ENCODE data around the gene APBA2. TPM values are rescaled to one million over a fixed set of nuclear protein-coding genes. Genes with fewer than 3 reads are reported as not detected.

Gene APBA2
- total and polyA plus RNA-seq, 10 of the 15 experiments (the other 5 are each of a cell fraction or from before 2014, with no cell fraction given), result 0.06 to 0.26 (median 0.07) TPM; not detected in 7

DNA sequence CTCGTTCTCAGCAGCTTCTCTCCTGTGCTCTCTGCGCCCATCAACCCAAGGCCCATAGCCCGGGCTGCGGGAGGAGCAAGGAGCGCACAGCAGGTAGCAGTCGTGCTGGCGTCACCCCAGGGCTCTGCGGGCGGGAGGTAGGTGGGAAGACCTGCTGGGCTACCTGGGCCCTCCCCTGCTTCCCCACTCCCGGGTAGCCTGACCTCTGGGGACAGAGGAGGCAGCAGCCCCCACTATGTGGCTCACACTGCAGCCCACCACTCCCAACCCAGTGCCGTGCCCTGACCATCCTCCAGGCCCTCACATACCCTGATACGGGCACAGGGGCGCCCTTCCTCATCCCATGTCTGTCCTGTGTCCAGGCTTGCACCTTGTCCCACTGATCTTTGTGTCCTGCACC, 212.9 kb downstream of the APBA2 start:
- 36% methylated on average over 13 of the region's 13 CpGs for WGBS (ENCODE audit: insufficient coverage, insufficient replicate concordance, low lambda C conversion rate, missing lambda C conversion rate)
- intact Hi-C loops (cut with micrococcal nuclease; ENCODE audit: unreplicated experiment), result no loop called here
- DNase-seq (ENCODE audit: low read depth, low spot score), result no peak
- TF ChIP-seq NFIC (IDR thresholded peaks at IDR 0.05; ENCODE audit: low read depth, low read length) (no peak), NFYB (IDR thresholded peaks at IDR 0.05; ENCODE audit: insufficient read depth, low read depth, low read length) (no peak), SMC3 (IDR thresholded peaks at IDR 0.05; ENCODE audit: borderline replicate concordance, low read length) (no peak), KAT2A (conservative IDR thresholded peaks at IDR 0.05; ENCODE audit: control insufficient read depth, low read depth, low read length) (no peak), RAD21 (IDR thresholded peaks at IDR 0.05; ENCODE audit: insufficient read depth, low read depth, low read length) (no peak), NR2C2 (IDR thresholded peaks at IDR 0.05; ENCODE audit: borderline replicate concordance, control insufficient read depth, insufficient read length, low read depth) (no peak)
- TF ChIP-seq, protein P1, sequence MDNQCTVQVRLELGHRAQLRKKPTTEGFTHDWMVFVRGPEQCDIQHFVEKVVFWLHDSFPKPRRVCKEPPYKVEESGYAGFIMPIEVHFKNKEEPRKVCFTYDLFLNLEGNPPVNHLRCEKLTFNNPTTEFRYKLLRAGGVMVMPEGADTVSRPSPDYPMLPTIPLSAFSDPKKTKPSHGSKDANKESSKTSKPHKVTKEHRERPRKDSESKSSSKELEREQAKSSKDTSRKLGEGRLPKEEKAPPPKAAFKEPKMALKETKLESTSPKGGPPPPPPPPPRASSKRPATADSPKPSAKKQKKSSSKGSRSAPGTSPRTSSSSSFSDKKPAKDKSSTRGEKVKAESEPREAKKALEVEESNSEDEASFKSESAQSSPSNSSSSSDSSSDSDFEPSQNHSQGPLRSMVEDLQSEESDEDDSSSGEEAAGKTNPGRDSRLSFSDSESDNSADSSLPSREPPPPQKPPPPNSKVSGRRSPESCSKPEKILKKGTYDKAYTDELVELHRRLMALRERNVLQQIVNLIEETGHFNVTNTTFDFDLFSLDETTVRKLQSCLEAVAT (IDR thresholded peaks at IDR 0.05), result no peak
- TF ChIP-seq, protein P2, sequence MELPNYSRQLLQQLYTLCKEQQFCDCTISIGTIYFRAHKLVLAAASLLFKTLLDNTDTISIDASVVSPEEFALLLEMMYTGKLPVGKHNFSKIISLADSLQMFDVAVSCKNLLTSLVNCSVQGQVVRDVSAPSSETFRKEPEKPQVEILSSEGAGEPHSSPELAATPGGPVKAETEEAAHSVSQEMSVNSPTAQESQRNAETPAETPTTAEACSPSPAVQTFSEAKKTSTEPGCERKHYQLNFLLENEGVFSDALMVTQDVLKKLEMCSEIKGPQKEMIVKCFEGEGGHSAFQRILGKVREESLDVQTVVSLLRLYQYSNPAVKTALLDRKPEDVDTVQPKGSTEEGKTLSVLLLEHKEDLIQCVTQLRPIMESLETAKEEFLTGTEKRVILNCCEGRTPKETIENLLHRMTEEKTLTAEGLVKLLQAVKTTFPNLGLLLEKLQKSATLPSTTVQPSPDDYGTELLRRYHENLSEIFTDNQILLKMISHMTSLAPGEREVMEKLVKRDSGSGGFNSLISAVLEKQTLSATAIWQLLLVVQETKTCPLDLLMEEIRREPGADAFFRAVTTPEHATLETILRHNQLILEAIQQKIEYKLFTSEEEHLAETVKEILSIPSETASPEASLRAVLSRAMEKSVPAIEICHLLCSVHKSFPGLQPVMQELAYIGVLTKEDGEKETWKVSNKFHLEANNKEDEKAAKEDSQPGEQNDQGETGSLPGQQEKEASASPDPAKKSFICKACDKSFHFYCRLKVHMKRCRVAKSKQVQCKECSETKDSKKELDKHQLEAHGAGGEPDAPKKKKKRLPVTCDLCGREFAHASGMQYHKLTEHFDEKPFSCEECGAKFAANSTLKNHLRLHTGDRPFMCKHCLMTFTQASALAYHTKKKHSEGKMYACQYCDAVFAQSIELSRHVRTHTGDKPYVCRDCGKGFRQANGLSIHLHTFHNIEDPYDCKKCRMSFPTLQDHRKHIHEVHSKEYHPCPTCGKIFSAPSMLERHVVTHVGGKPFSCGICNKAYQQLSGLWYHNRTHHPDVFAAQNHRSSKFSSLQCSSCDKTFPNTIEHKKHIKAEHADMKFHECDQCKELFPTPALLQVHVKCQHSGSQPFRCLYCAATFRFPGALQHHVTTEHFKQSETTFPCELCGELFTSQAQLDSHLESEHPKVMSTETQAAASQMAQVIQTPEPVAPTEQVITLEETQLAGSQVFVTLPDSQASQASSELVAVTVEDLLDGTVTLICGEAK (IDR thresholded peaks at IDR 0.05; ENCODE audit: borderline replicate concordance), result no peak
- no peaks in the 10 kb centered on the region for H4K20me1 ChIP-seq (ENCODE audit: control insufficient read depth, insufficient read depth)
- ATAC-seq, result no peak
- RAD21 ChIA-PET (ENCODE audit: unreplicated experiment), result no interaction called here
- in situ Hi-C loops (cut with MboI), result no loop called here
- CTCF ChIA-PET, result interaction anchor here (1.3 kb wide), 1 partner anchor 19 kb away, joined by 3 read pairs; no protein-coding TSS in a partner anchor
- no peak for FAIRE-seq
- H3K36me3 ChIP-seq (ENCODE audit: control insufficient read depth in 2 of 2, insufficient read depth in 2 of 2, low read length in 1 of 2), result no peaks in the 10 kb centered on the region
- SMC1A ChIA-PET (ENCODE audit: uncharacterized antibody, unreplicated experiment), result no interaction called here
- POLR2A ChIA-PET, result no interaction called here
- no peak overlapping the region for H3K4me2 ChIP-seq (ENCODE audit: control insufficient read depth, insufficient read depth)
- no peak overlapping the region for H3K27ac ChIP-seq (ENCODE audit: control insufficient read depth, insufficient read depth)
- H3K4me3 ChIP-seq, result no peak overlapping the region
- no peaks in the 10 kb centered on the region for H3K9me3 ChIP-seq (replicated peaks; ENCODE audit: control insufficient read depth, insufficient read depth, low read length)
- no peaks in the 10 kb centered on the region for H3K79me2 ChIP-seq (ENCODE audit: control insufficient read depth, insufficient read depth, low read length)
- no TSS peak for BruUV-seq (replicated peaks)
- no peaks in the 10 kb centered on the region for H3K27me3 ChIP-seq (replicated peaks in 1 of 2; ENCODE audit: control insufficient read depth in 2 of 2, insufficient read depth in 2 of 2, low read length in 1 of 2)
- H2AFZ ChIP-seq (ENCODE audit: control insufficient read depth, low read depth, low read length), result no peak overlapping the region
- H3K4me1 ChIP-seq (ENCODE audit: control insufficient read depth, insufficient read depth, low read length), result no peaks in the 10 kb centered on the region
- H3K9ac ChIP-seq (ENCODE audit: control insufficient read depth, insufficient read depth, low read length), result no peak overlapping the region
